Testis (tissue), 2 donors: ENCODE results near the gene RND1.

ENCODE experiments used
- POLR2A ChIP-seq: fragments of 450-650 bp; IDR thresholded peaks from one replicate; pipeline ENCODE4 v1.6.1; 2017; ENCODE audit warnings: antibody characterized with exemption, mild to moderate bottlenecking, moderate library complexity
- TF ChIP-seq, protein P1 (sequence below), 3 experiments: fragments of 450-650 bp in 2 of 3; fragments of 200-600 bp in 1 of 3; sonication (generic) in 1 of 3; IDR thresholded peaks; one replicate each; pipeline ENCODE4 v1.5.1; 2016 to 2019; ENCODE audit warnings: antibody characterized with exemption in 3 of 3, mild to moderate bottlenecking in 2 of 3, moderate library complexity in 1 of 3

DNA sequence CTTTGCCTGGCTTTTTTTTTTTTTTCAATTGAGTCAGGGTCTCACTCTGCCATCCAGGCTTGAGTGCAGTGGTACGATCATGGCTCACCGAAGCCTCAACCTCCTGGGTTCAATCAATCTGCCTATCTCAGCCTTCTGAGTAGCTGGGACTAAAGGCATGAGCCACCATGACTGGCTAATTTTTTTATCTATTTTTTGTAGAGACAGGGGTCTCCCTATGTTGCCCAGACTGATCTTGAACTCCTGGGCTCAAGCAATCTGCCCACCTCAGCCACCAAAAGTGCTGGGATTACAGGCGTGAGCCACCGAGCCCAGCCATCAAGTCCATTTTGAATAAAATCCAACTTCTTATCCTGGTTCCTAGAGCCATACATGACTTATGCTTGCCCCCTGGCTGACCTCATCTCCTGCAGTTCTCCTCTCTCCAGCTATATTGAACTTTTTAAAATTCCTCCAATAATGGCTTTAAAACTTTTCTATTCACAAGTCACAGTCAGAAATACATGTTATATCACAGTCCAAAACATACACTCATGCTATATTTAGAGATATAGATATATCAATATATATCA, 10.4 kb upstream of the RND1 start:
- TF ChIP-seq, protein P1, sequence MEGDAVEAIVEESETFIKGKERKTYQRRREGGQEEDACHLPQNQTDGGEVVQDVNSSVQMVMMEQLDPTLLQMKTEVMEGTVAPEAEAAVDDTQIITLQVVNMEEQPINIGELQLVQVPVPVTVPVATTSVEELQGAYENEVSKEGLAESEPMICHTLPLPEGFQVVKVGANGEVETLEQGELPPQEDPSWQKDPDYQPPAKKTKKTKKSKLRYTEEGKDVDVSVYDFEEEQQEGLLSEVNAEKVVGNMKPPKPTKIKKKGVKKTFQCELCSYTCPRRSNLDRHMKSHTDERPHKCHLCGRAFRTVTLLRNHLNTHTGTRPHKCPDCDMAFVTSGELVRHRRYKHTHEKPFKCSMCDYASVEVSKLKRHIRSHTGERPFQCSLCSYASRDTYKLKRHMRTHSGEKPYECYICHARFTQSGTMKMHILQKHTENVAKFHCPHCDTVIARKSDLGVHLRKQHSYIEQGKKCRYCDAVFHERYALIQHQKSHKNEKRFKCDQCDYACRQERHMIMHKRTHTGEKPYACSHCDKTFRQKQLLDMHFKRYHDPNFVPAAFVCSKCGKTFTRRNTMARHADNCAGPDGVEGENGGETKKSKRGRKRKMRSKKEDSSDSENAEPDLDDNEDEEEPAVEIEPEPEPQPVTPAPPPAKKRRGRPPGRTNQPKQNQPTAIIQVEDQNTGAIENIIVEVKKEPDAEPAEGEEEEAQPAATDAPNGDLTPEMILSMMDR (IDR thresholded peaks at IDR 0.05): no peak
- no peak for TF ChIP-seq POLR2A
